ENCODE data around the gene FOXO6. TPM values are rescaled to one million over a fixed set of nuclear protein-coding genes. Genes with fewer than 3 reads are reported as not detected.
"Not testable (repeated sequence)": the region's sequence is repeated elsewhere in the genome, so short reads cannot be mapped to it uniquely, and the experiment has no call there.

The FOXO6 gene
- total RNA-seq, 1 donor = 0.27 TPM

- no peak for DNase-seq (ENCODE audit: low read depth in 2 of 3, low spot score in 2 of 3)
Measured at GRCh38 chr1:41328780-41329640, 32.2 kb upstream of the FOXO6 start.

- DNase-seq (ENCODE audit: low read depth in 2 of 3, low spot score in 2 of 3) = no peak
Measured at GRCh38 chr1:41329662-41330587, 31.3 kb upstream of the FOXO6 start.

GRCh38 chr1:41330588-41331545 lies 30.4 kb upstream of the FOXO6 start:
- DNase-seq (ENCODE audit: low read depth in 2 of 3, low spot score in 2 of 3) = peak in 1 of 3 donors; percentile 20

DNA sequence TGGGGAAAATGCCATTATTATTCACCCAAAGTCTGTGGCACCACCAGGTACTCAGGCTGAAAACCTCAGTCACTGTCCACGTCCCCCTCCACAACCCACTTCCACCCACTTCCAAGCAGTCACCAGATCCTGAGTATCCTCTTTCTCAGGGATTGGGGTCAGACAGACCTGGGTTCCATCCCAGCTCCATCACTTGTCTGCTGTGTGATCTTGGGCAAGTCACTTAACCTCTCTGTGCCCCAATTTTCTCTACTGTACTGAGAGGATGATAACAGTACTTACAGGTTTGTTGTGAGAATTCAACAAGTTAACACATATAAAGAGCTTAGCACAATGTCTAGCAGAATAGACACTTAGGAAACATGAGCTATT lies 29.7 kb upstream of the FOXO6 start:
- no peak for DNase-seq (ENCODE audit: low read depth in 2 of 3, low spot score in 2 of 3)

GRCh38 chr1:41332161-41332560 lies 29.1 kb upstream of the FOXO6 start:
- not testable (repeated sequence) for DNase-seq (ENCODE audit: low read depth in 2 of 3, low spot score in 2 of 3)

- peak in 1 of 3 donors; percentile 46 for DNase-seq (ENCODE audit: low read depth in 2 of 3, low spot score in 2 of 3)
Measured at GRCh38 chr1:41333146-41333784, 28.0 kb upstream of the FOXO6 start.

DNA sequence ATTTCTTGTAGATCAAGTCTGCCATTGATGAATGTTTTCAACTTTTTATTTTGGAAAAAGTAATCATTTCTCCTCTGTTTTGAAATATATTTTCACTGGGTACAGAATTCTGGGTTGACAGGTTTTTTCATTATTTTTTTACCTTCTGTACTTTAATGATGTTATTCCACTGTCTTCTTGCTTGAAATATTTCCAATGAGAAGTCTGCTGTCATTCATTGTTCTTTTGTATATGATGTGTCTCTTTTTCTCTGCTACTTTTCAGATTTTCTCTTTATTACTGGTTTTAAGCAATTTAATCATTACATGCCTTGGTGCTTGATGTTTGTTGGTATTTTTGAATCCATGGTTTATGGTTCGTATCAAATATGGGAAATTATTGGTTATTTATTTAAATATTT lies 22.4 kb upstream of the FOXO6 start:
- DNase-seq (ENCODE audit: low read depth in 2 of 3, low spot score in 2 of 3) = no peak

- DNase-seq (ENCODE audit: low read depth in 2 of 3, low spot score in 2 of 3) = no peak
Measured at GRCh38 chr1:41340655-41341364, 20.4 kb upstream of the FOXO6 start.

GRCh38 chr1:41341365-41341683 lies 19.9 kb upstream of the FOXO6 start:
- DNase-seq (ENCODE audit: low read depth in 2 of 3, low spot score in 2 of 3) = no peak

DNA sequence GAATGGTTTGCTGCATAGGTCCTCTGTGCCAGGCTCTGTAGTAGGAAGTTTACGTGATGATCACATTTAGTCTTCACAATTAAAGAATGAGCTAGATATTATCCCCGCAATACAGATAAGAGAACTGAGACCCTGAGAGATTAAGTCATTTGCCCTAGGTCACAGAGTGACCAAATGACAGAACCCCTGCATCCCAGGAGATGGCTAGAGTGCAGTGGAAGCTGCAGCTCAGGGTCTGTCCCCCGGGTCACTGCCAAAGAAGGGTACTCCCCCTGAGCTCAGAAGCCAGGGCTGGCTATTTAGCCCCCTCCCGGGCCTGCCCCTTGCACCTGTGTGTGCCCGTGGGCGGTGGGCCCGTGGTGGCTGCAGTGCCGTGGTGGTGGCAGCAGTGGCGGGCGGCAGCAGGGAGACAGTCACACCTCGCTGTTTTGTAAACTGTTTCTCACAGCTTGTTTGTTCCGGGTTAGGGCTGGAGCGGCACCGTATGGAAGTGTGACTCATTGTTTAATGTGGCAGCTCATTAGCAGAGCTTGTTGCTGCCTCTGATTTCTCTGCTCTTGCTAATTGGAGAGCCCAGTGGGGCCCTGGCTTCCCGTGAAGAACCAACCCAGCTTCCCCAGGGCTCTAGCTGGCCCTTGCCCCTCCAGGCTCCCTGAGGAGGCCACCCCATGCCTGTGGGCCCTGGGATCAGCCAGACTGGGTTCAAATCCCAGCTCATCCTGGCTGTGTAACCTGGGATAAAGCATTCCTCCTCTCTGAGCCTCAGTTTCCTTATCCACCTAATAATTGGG lies 19.3 kb upstream of the FOXO6 start:
- DNase-seq (ENCODE audit: low read depth in 2 of 3, low spot score in 2 of 3) = no peak

DNA sequence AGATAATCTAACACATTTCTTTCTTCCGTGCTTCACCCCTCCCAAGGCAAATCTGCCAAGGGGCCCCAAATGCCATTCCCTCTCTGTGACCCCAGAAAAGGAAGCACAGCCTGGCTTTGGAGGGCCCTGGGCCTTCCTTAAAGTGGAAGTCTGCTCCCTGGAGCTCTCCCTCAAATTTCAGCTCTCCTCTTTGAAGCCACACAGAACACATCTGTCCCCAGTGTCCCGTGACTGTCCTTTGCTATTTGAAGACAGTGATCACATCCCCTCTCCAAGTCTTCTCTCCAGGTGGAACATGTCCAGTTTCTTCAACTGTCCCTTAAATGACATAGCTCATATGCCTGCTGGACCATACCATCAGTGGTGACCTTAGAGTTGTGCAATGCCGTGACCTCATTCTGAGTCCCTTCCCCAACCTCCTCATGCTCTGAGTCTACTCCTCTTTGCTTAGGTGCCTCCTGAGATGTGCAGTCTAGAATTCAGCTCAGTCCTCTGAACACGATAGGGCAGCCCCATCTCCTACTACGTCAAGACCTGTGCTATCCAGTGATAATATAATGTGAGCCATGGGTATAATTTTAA lies 18.4 kb upstream of the FOXO6 start:
- no peak for DNase-seq (ENCODE audit: low read depth in 2 of 3, low spot score in 2 of 3)

DNA sequence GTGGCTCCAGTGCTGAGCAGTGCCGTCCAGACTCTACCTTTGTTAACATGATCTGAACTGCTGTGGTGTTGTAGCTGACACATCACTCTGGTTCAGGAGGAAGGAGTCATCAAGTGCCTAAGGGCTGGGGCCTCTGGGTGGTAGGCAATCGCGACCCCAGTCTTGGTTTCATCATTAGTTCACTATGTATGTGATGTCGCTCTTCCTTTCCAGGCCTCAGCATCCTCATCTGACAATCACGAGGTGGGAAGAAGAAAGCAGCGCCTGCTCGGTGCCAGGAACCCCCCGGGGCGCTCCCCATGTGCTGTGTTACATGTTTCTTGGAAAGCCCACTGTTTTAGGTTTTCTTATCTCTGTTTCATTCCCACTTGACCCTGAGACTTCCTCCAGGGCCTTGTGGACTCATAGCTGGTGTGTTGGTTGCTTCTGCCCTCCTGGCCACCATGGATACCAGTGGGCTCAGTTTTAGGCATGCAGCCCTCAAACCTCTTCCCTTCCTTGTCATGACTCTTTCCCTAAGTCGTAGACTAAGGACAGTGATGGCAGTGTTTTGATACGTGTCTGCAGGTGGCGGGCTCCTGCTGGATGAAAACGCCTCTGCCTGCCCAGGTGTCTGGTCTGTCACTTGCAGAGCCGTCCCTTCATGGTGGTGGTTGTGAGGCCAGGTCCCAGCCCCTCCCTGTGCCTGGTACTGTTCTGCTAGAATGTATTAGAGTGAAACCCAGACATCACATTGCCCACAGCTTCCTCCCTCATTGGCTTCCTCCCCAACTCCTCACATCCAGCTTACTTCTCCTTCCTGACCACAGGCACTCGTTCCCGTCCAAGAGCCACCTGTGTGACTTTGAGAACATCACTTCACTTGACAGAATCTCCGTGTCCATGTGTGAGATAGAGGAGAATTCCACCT lies 17.2 kb upstream of the FOXO6 start:
- DNase-seq (ENCODE audit: low read depth in 2 of 3, low spot score in 2 of 3) = peak in 1 of 3 donors; percentile 56

GRCh38 chr1:41344708-41345159 lies 16.5 kb upstream of the FOXO6 start:
- peak in 1 of 3 donors; percentile 48 for DNase-seq (ENCODE audit: low read depth in 2 of 3, low spot score in 2 of 3)

DNA sequence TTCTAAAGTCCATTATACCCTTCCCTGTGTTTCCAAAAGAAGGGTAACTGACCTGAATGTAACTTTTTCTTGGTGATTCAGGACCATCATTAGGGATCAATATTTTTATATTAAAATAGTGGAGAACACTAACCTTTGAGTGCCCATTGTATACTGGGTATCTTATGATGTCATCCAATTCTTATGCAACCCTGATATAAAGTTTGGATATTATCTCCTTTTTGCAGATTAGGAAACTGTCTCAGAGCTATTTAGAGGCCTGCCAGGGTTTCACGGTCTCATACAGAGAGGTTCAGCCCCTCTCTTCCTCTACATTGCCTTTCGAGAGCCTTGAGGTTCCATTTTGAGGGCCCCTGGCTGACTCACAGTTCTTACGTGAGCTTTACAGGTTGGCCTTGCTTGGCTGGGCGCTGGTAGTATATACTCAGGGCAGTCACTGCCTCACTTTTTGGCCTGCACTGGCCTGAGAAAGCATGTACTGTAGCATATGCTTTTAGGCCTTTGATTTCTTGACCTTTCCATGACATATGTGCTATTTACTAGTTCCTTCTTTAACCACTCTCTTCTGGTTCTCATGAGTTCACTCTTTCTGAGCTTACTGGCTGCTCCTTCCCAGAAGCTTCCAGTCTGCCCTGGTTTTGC lies 15.7 kb upstream of the FOXO6 start:
- DNase-seq (ENCODE audit: low read depth in 2 of 3, low spot score in 2 of 3) = no peak

- no peak for DNase-seq (ENCODE audit: low read depth in 2 of 3, low spot score in 2 of 3)
Measured at GRCh38 chr1:41347276-41347675, 14.0 kb upstream of the FOXO6 start.

- DNase-seq (ENCODE audit: low read depth in 2 of 3, low spot score in 2 of 3) = no peak
Measured at GRCh38 chr1:41348394-41348793, 12.8 kb upstream of the FOXO6 start.

Measured in hematopoietic multipotent progenitor cell (in vitro differentiated cells).